NCI-H2227 (cell line): ENCODE data around the gene EP400.
"Not testable (repeated sequence)": the region's sequence is repeated elsewhere in the genome, so short reads cannot be mapped to it uniquely, and the experiment has no call there.

Experiments
- DNase-seq: peaks from one replicate; lab custom pipeline; 2025; ENCODE audit not compliant: unreplicated experiment; lab: John Stamatoyannopoulos, UW

The EP400 gene

DNA sequence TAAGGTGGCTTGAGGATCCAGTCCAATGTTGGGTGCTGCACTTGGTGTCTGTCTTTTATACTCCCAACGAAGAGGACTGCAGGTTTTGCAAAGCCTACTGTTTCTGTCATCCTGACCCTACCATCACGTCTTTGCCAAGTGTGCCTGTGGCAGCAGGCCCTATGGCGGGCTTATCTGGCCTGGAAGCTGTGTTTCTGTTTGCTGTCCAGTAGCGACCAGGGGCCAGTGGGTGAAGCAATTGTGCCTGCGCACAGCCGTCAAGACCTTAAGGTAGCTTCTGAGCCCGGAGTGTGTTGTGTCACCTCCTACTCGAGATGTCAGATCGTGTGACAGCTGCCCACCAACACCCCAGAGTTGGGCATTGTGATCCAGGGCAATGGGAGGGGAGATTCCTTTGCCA lies 131.7 kb downstream of the EP400 start:
- no peak for DNase-seq

DNA sequence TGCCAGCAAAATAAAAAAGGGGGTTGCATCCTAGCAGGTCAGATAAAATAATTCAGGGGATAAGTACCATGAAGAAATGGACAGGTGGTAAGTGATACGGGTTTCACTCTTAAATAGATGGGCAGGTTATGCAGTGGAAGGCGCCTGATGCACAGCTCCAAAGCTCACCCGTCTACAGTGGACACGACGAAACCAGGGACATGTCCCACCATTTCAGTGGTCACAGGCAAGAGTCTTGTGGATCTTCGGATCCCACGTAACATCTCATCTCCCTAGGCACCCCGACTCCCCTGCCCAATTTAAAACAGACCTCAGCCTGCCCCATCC lies 133.8 kb downstream of the EP400 start:
- no peak for DNase-seq

DNA sequence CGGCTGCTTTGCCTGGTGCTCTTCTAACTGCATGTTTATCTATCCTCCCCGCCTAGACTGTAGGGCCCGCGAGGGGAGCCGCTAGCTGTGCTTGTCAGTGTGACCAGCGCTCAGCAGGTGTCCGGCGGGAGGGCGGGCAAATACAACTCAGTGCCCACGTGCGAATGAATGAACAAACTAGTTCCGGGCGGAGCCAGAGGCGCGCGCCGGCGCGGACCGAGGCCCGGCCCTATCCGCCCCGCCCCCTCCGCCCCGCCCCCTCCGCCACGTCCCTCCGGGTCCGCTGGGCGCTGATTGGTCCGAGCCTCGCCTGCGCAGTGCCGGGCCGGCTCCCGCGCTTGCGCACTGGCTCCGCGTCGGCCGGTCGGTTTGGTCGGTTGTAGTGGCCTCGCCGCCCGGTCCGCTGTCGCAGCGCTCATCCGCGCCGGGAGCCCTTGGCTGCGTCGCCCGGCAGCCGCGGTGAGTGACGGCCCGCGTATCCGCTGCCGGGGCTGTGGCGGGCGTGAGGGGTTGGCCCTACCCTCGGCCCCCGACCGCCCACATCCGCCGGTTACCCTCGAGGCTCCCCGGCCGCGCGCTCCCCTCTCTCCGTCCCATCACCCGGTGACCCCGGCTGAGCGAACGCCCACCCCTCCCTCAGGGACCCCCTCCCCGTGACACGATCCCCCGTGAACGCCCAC lies 134.3 kb downstream of the EP400 start:
- peak; percentile 96 for DNase-seq

DNA sequence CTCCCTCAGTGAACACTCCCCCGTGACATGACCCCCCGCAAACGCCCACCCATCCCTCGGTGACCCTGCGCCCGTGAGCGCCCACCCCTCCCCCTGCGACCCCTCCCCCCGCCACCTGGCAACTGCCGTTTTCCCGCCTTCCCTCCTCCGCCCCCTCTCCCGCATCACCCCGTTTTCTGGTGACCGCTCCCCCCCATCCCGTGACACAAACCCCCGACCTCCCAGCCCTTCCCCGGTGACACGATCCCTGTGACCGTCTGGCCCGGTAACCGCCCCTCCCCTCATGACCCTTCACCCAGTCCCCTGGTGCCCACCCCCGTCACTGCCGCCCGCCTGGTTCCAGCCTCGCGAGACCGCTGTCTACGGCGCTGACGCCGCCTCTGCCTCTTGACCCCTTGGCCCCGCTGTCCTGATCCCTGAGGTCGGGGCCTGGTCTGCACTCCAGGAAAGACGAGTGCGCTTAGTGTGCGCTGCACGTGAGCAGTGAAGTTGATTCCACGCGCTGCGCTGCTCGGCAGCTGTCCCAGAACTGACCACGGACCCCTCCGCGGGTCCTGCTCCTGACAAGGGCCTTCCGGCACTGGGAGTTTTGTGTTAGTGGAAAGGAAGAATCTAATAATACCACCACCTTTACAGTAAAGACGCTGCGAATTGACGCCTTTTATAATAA lies 135.0 kb downstream of the EP400 start:
- peak; percentile 62 for DNase-seq

DNA sequence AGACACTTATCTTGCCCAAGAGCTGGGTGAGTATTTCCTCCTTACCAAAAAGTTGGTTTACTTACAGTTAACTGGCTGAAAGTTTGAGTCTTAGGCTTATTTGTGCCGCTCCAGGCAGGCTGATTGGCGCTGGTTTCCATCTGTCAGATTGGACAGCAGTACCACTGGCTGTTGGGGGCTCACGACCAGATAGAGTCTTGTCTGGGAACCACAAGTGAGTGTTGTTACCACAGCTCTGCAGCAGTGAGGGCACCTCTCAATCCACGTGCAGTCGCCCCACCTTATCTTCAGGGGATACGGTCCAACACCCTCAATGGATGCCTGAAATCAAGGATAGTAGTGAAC lies 135.5 kb downstream of the EP400 start:
- DNase-seq: peak; percentile 47

DNA sequence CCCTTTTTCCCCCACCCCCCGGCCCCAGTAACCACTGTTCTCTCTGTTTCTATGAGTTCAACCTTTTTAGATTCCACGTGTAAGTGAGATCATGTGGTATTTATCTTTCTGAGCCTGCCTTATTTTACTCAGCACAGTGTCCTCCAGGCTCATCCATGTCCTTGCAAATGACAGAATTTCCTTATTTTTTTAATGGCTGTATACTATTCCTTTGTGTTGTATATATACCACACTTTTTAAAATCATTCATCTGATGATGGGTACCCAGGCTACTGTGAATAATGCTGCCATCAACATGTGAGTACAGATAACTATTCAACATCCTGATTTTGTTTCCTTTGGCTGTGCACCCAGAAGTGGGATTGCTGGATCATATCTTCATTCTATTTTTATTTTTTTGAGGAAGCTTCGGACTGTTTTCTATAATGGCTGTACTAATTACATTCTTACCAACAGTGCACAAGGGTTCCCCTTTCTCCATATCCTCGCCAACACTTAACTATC lies 139.7 kb downstream of the EP400 start:
- DNase-seq: no peak

DNA sequence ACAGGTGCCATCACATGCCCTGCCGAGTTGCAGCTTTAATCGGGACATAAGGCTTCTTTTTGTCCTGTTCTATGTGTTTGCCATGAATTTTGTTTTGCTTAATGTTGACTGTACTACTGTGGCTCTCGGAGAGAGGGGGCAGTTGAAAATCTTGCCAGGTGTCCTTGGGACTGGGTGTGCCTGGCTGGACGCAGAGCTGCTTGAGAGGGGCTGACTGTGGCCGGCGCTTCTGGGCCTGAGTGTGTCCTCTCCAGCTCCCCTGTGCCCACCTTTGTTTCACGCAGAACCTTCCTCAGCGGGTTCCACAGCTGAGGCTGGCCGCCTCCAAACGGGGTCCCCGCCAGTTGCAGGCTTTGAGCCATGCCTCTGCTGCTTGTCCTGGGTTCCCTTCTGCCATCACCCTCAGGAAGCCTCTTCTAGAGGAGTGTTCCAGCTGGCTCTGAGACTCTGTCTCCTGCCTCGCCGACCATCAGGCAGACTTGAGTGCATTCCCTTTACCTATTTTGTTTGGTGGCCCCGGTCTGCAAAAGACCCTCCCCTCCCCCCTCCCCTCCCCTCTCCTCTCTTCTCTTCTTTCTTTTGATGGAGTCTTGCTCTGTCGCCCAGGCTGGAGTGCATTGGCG lies 144.6 kb downstream of the EP400 start:
- no peak for DNase-seq

DNA sequence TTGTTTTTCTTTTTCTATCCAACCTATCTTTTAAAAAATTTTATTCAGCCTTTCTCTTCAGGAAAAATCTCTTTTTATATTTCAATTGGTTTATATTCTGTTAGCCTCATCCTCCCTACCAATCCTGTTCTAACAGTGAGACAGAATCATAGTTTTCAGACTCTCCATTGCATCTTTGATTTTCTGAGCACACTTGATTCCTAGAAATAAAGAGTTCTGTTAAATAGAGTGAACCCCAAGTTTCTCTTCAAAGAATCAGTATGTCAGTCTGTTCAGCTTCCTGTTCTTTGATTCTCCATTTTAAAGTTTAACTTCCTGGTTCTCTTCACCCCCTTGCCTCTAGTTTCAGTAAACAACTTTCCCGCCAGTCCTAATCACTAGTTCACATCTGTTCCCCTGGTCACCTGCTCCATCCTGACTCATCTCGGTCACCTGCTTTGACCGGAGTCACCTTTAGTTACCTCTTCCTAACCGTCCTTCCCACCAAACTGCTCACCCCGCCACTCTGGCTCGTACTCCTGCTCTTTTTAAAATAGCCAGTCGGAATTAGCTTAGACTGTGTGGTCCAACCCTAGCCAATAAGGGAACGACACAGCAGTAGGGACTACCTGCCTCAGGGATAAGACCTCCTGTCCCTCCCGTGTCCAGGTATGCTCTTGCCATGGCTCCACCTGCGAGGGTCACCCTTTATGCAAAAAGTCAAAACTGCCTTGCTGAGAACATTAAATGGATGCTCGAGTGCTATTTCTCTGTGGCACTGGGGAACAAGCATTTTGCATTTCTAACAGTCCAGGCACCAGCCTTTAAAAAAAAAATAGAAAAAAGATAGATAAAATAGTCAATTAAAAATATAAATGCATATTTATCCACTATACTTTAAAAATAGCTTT lies 146.0 kb downstream of the EP400 start:
- no peak for DNase-seq

DNA sequence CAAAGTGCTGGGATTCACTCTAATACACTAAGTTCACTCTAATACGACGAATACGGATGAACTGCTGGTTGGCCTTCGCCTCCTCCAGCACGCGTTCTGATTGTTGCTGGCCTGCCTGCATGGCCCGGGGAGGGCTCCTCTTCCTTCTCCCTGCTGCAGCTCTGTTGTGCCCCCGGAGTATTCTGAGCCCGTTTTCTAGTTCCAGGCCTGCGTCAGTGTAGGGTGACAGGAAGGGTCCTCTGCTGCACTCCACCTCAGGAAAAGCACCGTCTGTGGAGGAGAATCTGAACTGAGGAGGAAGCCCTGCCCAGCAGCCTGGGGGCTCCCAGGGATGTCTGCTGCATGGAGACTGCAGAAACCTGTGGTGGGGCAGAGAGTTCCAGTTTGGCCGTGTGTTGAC lies 150.0 kb downstream of the EP400 start:
- DNase-seq: no peak

DNA sequence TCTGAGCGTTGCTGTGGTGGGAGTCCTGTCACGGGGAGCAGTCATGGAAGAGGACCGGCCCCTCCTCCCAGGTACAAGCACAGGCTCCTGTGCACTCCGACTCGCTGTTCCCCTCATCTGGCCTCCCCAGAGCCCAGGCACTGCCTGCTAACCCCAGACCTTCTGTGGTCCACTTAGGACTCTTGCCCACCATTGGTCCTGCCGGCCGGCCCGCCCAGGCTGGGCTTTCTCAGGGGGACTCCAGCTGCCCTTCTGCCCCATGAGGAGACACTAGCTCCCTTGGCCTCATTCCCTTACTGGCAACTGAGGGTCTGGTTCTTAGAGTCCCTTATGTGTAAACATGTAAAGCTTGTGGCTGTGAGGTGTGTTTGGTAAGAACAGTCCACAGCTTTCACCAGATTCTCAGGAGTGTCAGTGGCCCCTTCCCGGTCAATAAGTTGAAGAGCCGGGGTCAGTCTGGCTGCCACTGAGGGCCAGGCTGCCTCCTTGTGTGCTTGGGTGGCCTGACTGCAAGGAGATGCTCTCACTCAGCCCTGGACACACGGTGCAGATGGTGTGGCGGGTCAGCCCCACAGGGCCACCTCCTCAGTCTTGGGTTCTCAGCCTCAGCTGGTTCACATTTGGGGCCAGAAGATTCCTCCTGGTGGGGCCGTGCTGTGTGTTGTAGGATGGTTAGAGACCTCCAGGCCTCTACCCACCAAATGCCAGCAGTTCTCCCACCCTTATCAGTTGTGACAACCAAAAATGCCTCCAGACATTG lies 150.7 kb downstream of the EP400 start:
- no peak for DNase-seq

DNA sequence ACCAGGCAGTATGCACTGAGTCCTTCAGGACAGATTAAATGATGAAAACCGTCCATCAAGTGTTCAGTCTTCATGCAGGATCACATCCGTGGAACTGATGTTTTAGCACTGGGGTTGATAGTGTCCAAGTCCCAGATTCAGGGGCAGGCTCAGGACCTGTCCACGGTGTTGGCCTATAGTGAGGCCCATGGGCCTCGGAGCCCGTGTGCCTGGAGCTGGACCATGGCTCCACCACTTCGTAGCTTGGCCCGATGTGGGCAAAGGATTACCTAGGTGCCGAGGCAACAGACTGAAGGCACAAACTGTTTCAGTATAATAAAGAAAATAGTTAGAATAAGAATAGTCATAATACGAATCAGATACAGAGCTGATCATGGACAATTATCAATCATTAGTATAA lies 152.6 kb downstream of the EP400 start:
- DNase-seq: no peak

DNA sequence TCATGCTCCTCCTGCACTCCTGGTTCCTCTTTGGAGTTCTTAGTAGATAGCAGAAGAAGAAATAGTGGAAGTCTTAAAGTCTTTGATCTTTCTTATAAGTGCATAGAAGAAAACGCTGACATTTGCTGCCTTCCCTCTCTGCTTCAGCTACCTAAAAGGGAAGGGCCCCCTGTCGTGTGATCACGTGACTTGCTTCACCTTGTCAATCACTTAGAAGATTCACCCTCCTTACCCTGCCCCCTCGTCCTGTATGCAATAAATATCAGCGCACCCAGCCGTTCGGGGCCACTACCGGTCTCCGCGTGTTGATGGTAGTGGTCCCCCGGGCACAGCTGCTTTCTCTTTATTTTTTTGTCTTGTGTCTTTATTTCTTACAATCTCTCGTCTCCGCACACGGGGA lies 153.3 kb downstream of the EP400 start:
- not testable (repeated sequence) for DNase-seq

DNA sequence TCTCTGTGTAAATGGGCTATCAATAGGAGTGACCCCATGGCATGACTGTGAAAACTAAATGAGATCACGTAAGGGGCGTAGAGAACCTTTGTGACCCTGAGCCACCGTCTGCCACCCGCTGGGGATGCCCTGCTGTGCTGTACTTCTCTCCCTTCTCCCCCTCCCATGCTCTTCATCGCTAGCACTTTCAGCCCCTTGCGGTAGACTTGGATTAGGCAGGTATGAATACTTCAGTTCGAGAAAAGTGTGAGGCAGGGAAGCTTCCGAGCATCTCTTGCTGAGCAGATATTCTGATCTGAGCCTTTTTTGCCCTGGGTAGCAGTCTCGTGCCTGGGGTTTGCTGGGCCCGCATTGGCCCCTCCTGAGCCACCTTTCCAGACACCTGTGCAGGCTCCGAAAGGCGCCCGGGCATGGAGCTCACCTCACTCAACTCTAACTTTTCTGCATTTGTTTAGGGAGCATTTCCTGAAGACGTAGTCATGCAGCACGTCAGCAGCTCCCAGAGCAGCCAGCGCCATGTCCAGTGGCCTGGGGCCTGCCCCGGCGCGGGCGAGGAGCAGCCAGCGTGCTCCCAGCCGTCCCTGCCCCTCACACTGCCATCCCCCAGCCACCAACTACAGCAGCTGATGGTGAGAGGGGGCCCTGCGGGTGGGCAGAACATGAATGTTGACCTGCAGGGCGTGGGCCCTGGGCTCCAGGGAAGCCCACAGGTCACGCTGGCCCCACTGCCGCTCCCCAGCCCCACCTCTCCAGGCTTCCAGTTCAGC lies 154.0 kb downstream of the EP400 start:
- no peak for DNase-seq

DNA sequence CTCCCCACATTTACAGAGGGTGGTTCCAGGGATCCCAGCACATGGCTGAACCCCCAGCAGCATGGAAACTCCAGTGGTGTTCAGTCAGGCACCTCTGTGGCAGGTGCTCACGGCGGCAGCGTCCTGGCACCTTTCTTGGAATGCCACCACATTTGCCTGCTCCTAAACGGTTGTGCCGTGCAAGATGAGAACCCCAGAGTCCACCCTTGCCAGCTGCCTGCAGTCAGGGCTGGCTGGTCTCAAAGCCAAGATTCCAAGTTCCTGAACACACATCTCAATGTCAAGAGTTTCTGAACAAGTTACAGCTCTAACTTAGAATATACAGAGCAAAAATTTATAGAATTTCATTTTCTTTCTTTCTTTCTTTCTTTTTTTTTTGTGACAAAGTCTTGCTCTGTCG lies 155.7 kb downstream of the EP400 start:
- DNase-seq: no peak

DNA sequence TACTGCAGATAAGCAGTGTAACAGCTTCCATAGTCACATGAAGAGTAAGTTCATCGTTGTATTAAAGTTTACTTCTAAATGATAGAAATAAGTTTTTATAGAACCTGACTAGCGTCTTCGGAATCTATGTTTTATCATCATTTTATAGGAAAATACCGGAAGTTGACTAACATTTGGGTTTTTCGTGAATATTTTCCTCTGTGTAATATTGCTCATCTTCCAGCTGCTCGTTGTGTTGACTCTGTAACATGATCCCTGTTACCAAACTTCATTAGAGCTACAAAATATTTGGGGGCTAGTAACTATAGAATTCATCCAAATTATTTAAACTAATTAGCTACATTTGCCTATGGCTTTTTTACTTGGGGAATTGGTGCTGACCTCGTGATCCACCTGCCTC lies 157.2 kb downstream of the EP400 start:
- no peak for DNase-seq

DNA sequence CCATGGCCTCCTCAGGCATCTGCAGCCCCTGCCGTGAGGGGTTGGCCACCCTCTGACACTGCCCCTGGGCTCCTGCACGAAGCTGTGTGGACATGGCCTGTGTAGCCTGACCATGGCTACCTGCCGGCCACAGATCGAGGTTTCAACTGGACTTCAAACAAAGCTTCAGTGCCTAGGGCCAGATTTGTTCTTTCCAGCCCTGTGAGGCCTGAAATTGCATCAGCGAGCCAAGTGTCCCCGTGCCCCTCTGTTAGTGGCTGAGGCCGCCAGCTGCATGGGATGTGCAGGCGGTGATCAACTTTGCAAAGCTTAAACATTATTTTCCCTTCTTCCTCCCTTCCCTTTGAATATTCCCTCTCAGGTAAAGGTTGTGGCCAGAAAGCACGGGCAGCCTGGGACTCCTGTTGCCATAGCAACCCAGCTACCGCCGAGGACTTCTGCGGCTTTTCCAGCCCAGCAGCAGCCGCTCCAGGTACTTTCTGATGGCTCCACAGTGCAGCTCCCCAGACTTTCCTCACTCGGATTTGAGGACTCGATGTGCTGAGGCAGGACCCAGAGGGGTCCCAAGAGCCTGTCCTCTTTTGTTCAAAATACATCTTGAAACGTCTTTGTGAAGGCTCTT lies 158.6 kb downstream of the EP400 start:
- peak; percentile 72 for DNase-seq

DNA sequence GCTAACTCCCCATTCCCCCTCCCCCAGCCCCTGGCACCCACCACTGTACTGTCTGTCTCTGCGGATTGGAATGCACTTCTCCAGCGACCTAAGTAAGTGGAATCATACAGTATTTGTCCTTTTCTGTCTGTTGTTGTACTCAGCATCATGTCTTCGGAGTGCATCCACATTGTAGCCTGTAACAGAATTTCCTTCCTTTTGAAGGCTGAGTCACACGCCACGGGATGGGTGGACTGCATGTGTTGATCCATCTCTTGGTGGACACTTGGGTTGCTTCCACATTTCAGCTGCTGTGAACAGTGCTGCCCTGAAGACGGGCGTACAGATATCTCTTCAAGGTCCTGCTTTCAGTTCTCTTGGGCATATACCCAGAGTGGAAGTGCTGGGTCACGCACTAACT lies 160.0 kb downstream of the EP400 start:
- no peak for DNase-seq

DNA sequence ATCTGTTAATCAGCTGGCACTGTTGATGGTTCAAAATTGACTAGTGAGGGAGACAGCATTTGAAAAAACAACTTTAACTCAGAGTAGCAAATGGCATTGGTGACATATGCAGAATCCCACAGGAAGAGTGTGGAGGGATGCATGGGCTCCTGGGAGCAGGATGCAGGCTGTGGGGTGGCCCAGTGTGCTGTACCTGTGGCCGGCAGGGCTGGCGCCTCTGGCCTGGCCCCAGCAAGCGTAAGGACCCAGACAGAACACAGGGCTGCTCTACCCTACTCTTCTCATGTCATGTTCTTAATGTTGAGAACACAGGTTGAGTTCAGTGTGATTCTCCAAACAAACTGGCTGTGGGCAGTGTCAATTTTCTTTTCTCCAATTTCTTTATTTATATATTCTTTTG lies 160.9 kb downstream of the EP400 start:
- DNase-seq: no peak

DNA sequence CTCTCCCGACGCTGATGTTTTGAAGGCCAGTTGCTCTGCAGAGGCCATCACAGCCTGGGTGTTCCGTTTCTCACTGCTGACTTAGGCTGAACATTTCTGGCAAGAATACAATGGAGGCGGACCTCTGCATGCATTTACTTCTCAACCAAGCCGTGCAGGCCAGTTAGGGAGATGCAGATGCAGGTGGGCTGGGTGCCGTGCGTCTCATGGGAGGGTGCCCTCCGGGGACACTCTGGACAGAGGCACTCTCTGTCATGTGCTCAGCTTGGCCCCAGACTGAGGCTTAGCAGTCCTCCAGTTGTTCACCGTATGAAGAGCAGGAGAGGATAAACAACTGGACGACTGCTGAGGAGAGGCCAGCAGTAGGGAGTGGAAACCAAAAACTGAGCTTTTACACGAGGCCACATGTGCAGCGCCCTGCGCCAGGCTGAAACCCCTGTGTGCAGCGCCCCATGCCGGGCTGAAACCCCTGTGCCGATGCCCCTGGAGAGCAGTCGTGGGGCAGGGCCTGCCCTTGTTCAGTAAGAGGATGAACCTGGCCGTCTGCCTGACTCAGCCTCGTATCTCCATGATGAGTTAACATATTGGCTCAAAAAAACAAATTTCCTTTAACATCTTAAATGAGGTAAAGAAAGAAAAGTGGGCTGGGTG lies 162.0 kb downstream of the EP400 start:
- DNase-seq: no peak
